Astrocyte (in vitro differentiated cells and primary cell): ENCODE measurements around the gene TRIP4. TPM values are rescaled to one million over a fixed set of nuclear protein-coding genes. Genes with fewer than 3 reads are reported as not detected.

Source experiments
- DNase-seq: peaks from one replicate; pipeline ENCODE4 v3.0.0-alpha.2; 2010; ENCODE audit warnings: low read depth
- FAIRE-seq: peaks from 2 replicates; lab custom pipeline; 2011; peaks lifted over from hg19 to GRCh38; lab: Jason Lieb, UNC
- H2AFZ ChIP-seq: 2 replicates; pipeline ENCODE4 v1.6.0; 2012; ENCODE audit warnings: low read depth, low read length, inconsistent platforms
- H3K27ac ChIP-seq: 2 replicates; pipeline ENCODE4 v1.5.1; 2011; ENCODE audit warnings: low read depth, low read length, inconsistent platforms
- H3K27me3 ChIP-seq: 2 replicates; pipeline ENCODE4 v1.6.0; 2011; ENCODE audit warnings: low read length, inconsistent platforms; ENCODE audit not compliant: insufficient read depth
- H3K36me3 ChIP-seq: 2 replicates; pipeline ENCODE4 v1.5.1; 2011; ENCODE audit warnings: low read length, inconsistent platforms; ENCODE audit not compliant: insufficient read depth
- H3K4me1 ChIP-seq: 2 replicates; pipeline ENCODE4 v1.5.1; 2011; ENCODE audit warnings: low read length, inconsistent platforms; ENCODE audit not compliant: insufficient read depth
- H3K4me2 ChIP-seq: 2 replicates; pipeline ENCODE4 v1.6.0; 2012; ENCODE audit warnings: low read length, inconsistent platforms
- H3K4me3 ChIP-seq: 2 replicates; pipeline ENCODE4 v1.5.1; 2011; ENCODE audit warnings: low read depth, mild to moderate bottlenecking, low read length, inconsistent platforms; ENCODE audit not compliant: insufficient read depth
- H3K79me2 ChIP-seq: 2 replicates; pipeline ENCODE4 v1.6.0; 2012; ENCODE audit warnings: mild to moderate bottlenecking, low read length, inconsistent platforms; ENCODE audit not compliant: insufficient read depth
- H3K9ac ChIP-seq: 2 replicates; pipeline ENCODE4 v1.6.0; 2012; ENCODE audit warnings: mild to moderate bottlenecking, low read length, inconsistent platforms
- H3K9me3 ChIP-seq: 2 replicates; pipeline ENCODE4 v1.5.1; 2012; ENCODE audit warnings: low read depth, mild to moderate bottlenecking, low read length, inconsistent platforms; ENCODE audit not compliant: insufficient read depth
- H4K20me1 ChIP-seq: 2 replicates; pipeline ENCODE4 v1.6.0; 2012; ENCODE audit warnings: low read length, inconsistent platforms; ENCODE audit not compliant: insufficient read depth
- H3K27ac Mint-ChIP-seq: one replicate; pipeline ENCODE4 v1.8.0; 2021; ENCODE audit warnings: mild to moderate bottlenecking, mixed read lengths; ENCODE audit not compliant: unreplicated experiment
- H3K27me3 Mint-ChIP-seq: one replicate; pipeline ENCODE4 v1.8.0; 2021; ENCODE audit warnings: low read depth, mixed read lengths; ENCODE audit not compliant: unreplicated experiment
- H3K36me3 Mint-ChIP-seq: one replicate; pipeline ENCODE4 v1.8.0; 2021; ENCODE audit warnings: low read depth, mixed read lengths; ENCODE audit not compliant: unreplicated experiment
- H3K4me1 Mint-ChIP-seq: one replicate; pipeline ENCODE4 v1.8.0; 2021; ENCODE audit warnings: low read depth, mixed read lengths; ENCODE audit not compliant: unreplicated experiment
- H3K4me3 Mint-ChIP-seq: one replicate; pipeline ENCODE4 v1.8.0; 2021; ENCODE audit warnings: mild to moderate bottlenecking, moderate library complexity, mixed read lengths; ENCODE audit not compliant: unreplicated experiment
- H3K9me3 Mint-ChIP-seq: one replicate; pipeline ENCODE4 v1.8.0; 2021; ENCODE audit warnings: mild to moderate bottlenecking, mixed read lengths; ENCODE audit not compliant: unreplicated experiment
- CTCF ChIP-seq: IDR thresholded peaks from 2 replicates; pipeline ENCODE4 v1.5.1; 2011; ENCODE audit warnings: low read depth, mild to moderate bottlenecking, inconsistent platforms, low read length, moderate library complexity; ENCODE audit not compliant: insufficient read depth
- EZH2 ChIP-seq: IDR thresholded peaks from 2 replicates; pipeline ENCODE4 v1.6.1; 2012; ENCODE audit warnings: mild to moderate bottlenecking, low read length, inconsistent platforms; ENCODE audit not compliant: insufficient read depth
- total RNA-seq: library from RNA; stranded (reverse); gene quantifications from 2 replicates; pipeline ENCODE4 v1.2.1, GENCODE V29; 2021

The TRIP4 gene
- total RNA-seq, 1 donor from 2014 or later, result 40.7 TPM

GRCh38 chr15:64503197-64503596, 115.6 kb downstream of the TRIP4 start:
- DNase-seq (peak; percentile 55), FAIRE-seq (no peak)
- Histone ChIP-seq H3K79me2 (peaks cover 72% of the 10 kb centered on the region), H3K27ac (peak overlapping the region; percentile 28), H2AFZ (no peak overlapping the region), H3K27me3 (no peaks in the 10 kb centered on the region), H3K4me3 (no peak overlapping the region), H3K4me2 (peak overlapping the region; percentile 57), H3K9ac (peak overlapping the region; percentile 26), H3K36me3 (peaks cover 8% of the 10 kb centered on the region), H4K20me1 (peaks cover 89% of the 10 kb centered on the region), H3K4me1 (peaks cover 24% of the 10 kb centered on the region), H3K9me3 (no peaks in the 10 kb centered on the region)
- no peaks in the 10 kb centered on the region for H3K27me3 Mint-ChIP-seq
- peaks cover 42% of the 10 kb centered on the region for H3K4me1 Mint-ChIP-seq
- peak overlapping the region; percentile 22 for H3K27ac Mint-ChIP-seq
- no peak for TF ChIP-seq EZH2
- no peak for TF ChIP-seq CTCF
- H3K4me3 Mint-ChIP-seq, result peak overlapping the region; percentile 64
- H3K36me3 Mint-ChIP-seq, result peaks cover 12% of the 10 kb centered on the region
- H3K9me3 Mint-ChIP-seq, result no peaks in the 10 kb centered on the region

GRCh38 chr15:64503640-64504039, 116.0 kb downstream of the TRIP4 start:
- no peak overlapping the region for H3K4me3 Mint-ChIP-seq
- Histone ChIP-seq H3K9me3 (no peaks in the 10 kb centered on the region), H3K4me2 (peak overlapping the region; percentile 57), H3K9ac (no peak overlapping the region), H3K36me3 (peaks cover 8% of the 10 kb centered on the region), H4K20me1 (peaks cover 89% of the 10 kb centered on the region), H3K27ac (peak overlapping the region; percentile 28), H3K79me2 (peaks cover 72% of the 10 kb centered on the region), H3K4me3 (no peak overlapping the region), H3K4me1 (peaks cover 24% of the 10 kb centered on the region), H3K27me3 (no peaks in the 10 kb centered on the region), H2AFZ (no peak overlapping the region)
- TF ChIP-seq CTCF (no peak), EZH2 (no peak)
- peak overlapping the region; percentile 22 for H3K27ac Mint-ChIP-seq
- H3K36me3 Mint-ChIP-seq, result peaks cover 11% of the 10 kb centered on the region
- DNase-seq (no peak), FAIRE-seq (no peak)
- H3K27me3 Mint-ChIP-seq, result no peaks in the 10 kb centered on the region
- peaks cover 44% of the 10 kb centered on the region for H3K4me1 Mint-ChIP-seq
- H3K9me3 Mint-ChIP-seq, result no peaks in the 10 kb centered on the region

Other genes with a start within 250 kb of the TRIP4 start
- gene SNX22, start 236.1 kb upstream of the TRIP4 start, total RNA-seq, result 0.19 and 0.27 TPM in 2 replicates
- gene PPIB, start 224.8 kb upstream of the TRIP4 start, total RNA-seq, result 804 and 921 TPM in 2 replicates
- gene CSNK1G1, start 31.7 kb upstream of the TRIP4 start, total RNA-seq, result 37.0 and 44.6 TPM in 2 replicates
- gene PCLAF, start 6.4 kb upstream of the TRIP4 start, total RNA-seq, result 1.8 and 2.5 TPM in 2 replicates
- 38.5 and 40.8 TPM in 2 replicates for gene ZNF609, start 72.7 kb downstream of the TRIP4 start, total RNA-seq